ENCODE measurements around the gene YEATS2.
"Not testable (repeated sequence)": the region's sequence is repeated elsewhere in the genome, so short reads cannot be mapped to it uniquely, and the experiment has no call there.

Gene YEATS2

GRCh38 chr3:183777016-183777618 is 79.5 kb downstream of the YEATS2 start:
- Histone ChIP-seq H3K4me3 (ENCODE audit: low read depth, low read length) (no peak overlapping the region), H3K27ac (ENCODE audit: low read depth, low read length) (no peak overlapping the region), H3K4me1 (ENCODE audit: control insufficient read depth, insufficient read depth, low read length) (no peaks in the 10 kb centered on the region), H3K27me3 (ENCODE audit: control insufficient read depth, insufficient read depth, low read length) (no peaks in the 10 kb centered on the region), H3K9me3 (ENCODE audit: control insufficient read depth, insufficient read depth, low read depth, low read length) (0 out of 2 replicates have a peak, but pooled peaks cover 6% of the 10 kb centered on the region), H3K36me3 (ENCODE audit: control insufficient read depth, insufficient read depth, low read length) (peaks cover 91% of the 10 kb centered on the region), H3K9ac (ENCODE audit: low read length) (no peak overlapping the region)

DNA sequence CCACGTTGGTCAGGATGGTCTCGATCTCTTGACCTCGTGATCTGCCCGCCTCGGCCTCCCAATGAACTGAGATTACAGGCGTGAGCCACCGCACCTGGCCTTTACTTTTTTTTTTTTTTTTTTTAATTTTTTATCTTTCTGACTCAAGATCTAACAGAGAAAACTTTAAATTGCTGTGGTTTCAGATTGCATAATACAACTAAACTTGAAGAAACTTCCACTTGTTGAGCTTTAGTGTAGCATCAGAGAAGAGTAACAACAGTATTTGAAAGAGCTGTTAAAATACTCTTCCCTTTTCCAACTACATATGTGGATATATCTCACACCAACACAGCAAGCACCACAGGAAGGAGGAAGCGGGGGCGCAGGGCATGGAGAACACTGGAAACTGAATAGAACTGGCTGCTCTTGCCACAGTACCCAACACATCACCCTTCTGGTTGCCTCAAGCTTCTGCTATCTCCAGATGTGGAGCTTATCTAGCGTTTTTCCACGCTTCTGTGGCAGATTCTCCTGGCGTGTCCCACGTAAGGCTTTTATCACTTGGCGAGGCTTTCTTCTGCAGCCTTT is 82.4 kb downstream of the YEATS2 start:
- Histone ChIP-seq H3K4me3 (ENCODE audit: low read depth, low read length) (no peak overlapping the region), H3K36me3 (ENCODE audit: control insufficient read depth, insufficient read depth, low read length) (peaks cover 90% of the 10 kb centered on the region)

GRCh38 chr3:183781246-183781645 is 83.6 kb downstream of the YEATS2 start:
- H3K4me3 ChIP-seq (ENCODE audit: low read depth, low read length) = no peak overlapping the region
- H3K9me3 ChIP-seq (ENCODE audit: control insufficient read depth, insufficient read depth, low read depth, low read length) = no peaks in the 10 kb centered on the region
- H3K4me1 ChIP-seq (ENCODE audit: control insufficient read depth, insufficient read depth, low read length) = no peaks in the 10 kb centered on the region
- no peak overlapping the region for H3K27ac ChIP-seq (ENCODE audit: low read depth, low read length)
- H3K27me3 ChIP-seq (ENCODE audit: control insufficient read depth, insufficient read depth, low read length) = no peaks in the 10 kb centered on the region
- no peak overlapping the region for H3K9ac ChIP-seq (ENCODE audit: low read length)
- H3K36me3 ChIP-seq (ENCODE audit: control insufficient read depth, insufficient read depth, low read length) = peaks cover 87% of the 10 kb centered on the region

More for the DNA sequence above, 82.4 kb downstream of the YEATS2 start:
- Histone ChIP-seq H3K27me3 (ENCODE audit: control insufficient read depth, insufficient read depth, low read length) (no peaks in the 10 kb centered on the region), H3K4me1 (ENCODE audit: control insufficient read depth, insufficient read depth, low read length) (no peaks in the 10 kb centered on the region), H3K9me3 (ENCODE audit: control insufficient read depth, insufficient read depth, low read depth, low read length) (no peaks in the 10 kb centered on the region), H3K9ac (ENCODE audit: low read length) (no peak overlapping the region), H3K27ac (ENCODE audit: low read depth, low read length) (no peak overlapping the region)

DNA sequence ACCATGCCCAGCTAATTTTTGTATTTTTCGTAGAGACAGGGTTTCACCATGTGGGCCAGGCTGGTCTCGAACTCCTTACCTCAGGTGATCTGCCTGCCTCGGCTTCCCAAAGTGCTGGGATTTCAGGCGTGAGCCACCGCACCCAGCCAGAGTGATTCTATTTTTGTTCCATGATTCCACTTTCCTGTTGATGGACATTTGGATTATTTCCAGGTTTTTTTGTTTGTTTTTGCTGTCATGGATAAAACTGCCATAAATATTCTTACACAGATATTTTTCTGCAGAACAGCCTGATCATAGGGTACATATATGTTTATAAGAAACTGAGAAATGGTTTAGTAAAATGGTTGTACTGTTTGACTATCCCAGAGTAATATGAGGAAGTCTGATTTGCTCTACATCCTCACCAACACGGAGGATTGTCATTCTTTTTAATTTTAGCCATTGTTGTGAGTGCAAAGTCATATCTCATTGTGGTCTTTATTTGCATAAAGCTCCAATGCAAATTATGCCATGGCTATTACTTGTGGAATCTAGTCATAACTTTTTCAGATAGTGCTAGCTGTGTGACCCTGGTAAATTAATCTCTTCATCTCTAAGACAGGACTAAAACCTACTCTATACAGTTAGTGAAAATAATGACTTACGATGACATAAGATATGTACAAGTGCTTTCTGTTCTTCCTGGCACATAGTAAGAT is 85.1 kb downstream of the YEATS2 start:
- Histone ChIP-seq H3K27me3 (ENCODE audit: control insufficient read depth, insufficient read depth, low read length) (no peaks in the 10 kb centered on the region), H3K27ac (ENCODE audit: low read depth, low read length) (no peak overlapping the region), H3K4me3 (ENCODE audit: low read depth, low read length) (no peak overlapping the region), H3K9ac (ENCODE audit: low read length) (no peak overlapping the region), H3K36me3 (ENCODE audit: control insufficient read depth, insufficient read depth, low read length) (peaks cover 85% of the 10 kb centered on the region), H3K4me1 (ENCODE audit: control insufficient read depth, insufficient read depth, low read length) (no peaks in the 10 kb centered on the region), H3K9me3 (ENCODE audit: control insufficient read depth, insufficient read depth, low read depth, low read length) (no peaks in the 10 kb centered on the region)

GRCh38 chr3:183784503-183784902 is 86.9 kb downstream of the YEATS2 start:
- peaks cover 83% of the 10 kb centered on the region for H3K36me3 ChIP-seq (ENCODE audit: control insufficient read depth, insufficient read depth, low read length)
- not testable (repeated sequence) for H3K27ac ChIP-seq (ENCODE audit: low read depth, low read length); H3K9ac ChIP-seq (ENCODE audit: low read length); H3K4me3 ChIP-seq (ENCODE audit: low read depth, low read length); H3K4me1 ChIP-seq (ENCODE audit: control insufficient read depth, insufficient read depth, low read length); H3K27me3 ChIP-seq (ENCODE audit: control insufficient read depth, insufficient read depth, low read length); H3K9me3 ChIP-seq (ENCODE audit: control insufficient read depth, insufficient read depth, low read depth, low read length)

- Histone ChIP-seq H3K36me3 (ENCODE audit: control insufficient read depth, insufficient read depth, low read length) (peaks cover 85% of the 10 kb centered on the region), H3K9ac (ENCODE audit: low read length) (no peak overlapping the region), H3K4me1 (ENCODE audit: control insufficient read depth, insufficient read depth, low read length) (no peaks in the 10 kb centered on the region)
Observed at GRCh38 chr3:183789826-183790225, 92.2 kb downstream of the YEATS2 start.

GRCh38 chr3:183790700-183791099 is 93.1 kb downstream of the YEATS2 start:
- Histone ChIP-seq H3K27ac (ENCODE audit: low read depth, low read length) (no peak overlapping the region), H3K4me3 (ENCODE audit: low read depth, low read length) (no peak overlapping the region)

More at GRCh38 chr3:183789826-183790225, 92.2 kb downstream of the YEATS2 start:
- Histone ChIP-seq H3K27ac (ENCODE audit: low read depth, low read length) (no peak overlapping the region), H3K9me3 (ENCODE audit: control insufficient read depth, insufficient read depth, low read depth, low read length) (no peaks in the 10 kb centered on the region), H3K27me3 (ENCODE audit: control insufficient read depth, insufficient read depth, low read length) (no peaks in the 10 kb centered on the region), H3K4me3 (ENCODE audit: low read depth, low read length) (no peak overlapping the region)

GRCh38 chr3:183792976-183793375 is 95.4 kb downstream of the YEATS2 start:
- H3K9ac ChIP-seq (ENCODE audit: low read length) = no peak overlapping the region
- H3K4me3 ChIP-seq (ENCODE audit: low read depth, low read length) = no peak overlapping the region
- no peaks in the 10 kb centered on the region for H3K4me1 ChIP-seq (ENCODE audit: control insufficient read depth, insufficient read depth, low read length)
- H3K27me3 ChIP-seq (ENCODE audit: control insufficient read depth, insufficient read depth, low read length) = no peaks in the 10 kb centered on the region
- H3K9me3 ChIP-seq (ENCODE audit: control insufficient read depth, insufficient read depth, low read depth, low read length) = no peaks in the 10 kb centered on the region
- H3K36me3 ChIP-seq (ENCODE audit: control insufficient read depth, insufficient read depth, low read length) = peaks cover 76% of the 10 kb centered on the region
- no peak overlapping the region for H3K27ac ChIP-seq (ENCODE audit: low read depth, low read length)

More at GRCh38 chr3:183790700-183791099, 93.1 kb downstream of the YEATS2 start:
- Histone ChIP-seq H3K27me3 (ENCODE audit: control insufficient read depth, insufficient read depth, low read length) (no peaks in the 10 kb centered on the region), H3K9me3 (ENCODE audit: control insufficient read depth, insufficient read depth, low read depth, low read length) (no peaks in the 10 kb centered on the region), H3K36me3 (ENCODE audit: control insufficient read depth, insufficient read depth, low read length) (peaks cover 80% of the 10 kb centered on the region), H3K4me1 (ENCODE audit: control insufficient read depth, insufficient read depth, low read length) (no peaks in the 10 kb centered on the region), H3K9ac (ENCODE audit: low read length) (no peak overlapping the region)

DNA sequence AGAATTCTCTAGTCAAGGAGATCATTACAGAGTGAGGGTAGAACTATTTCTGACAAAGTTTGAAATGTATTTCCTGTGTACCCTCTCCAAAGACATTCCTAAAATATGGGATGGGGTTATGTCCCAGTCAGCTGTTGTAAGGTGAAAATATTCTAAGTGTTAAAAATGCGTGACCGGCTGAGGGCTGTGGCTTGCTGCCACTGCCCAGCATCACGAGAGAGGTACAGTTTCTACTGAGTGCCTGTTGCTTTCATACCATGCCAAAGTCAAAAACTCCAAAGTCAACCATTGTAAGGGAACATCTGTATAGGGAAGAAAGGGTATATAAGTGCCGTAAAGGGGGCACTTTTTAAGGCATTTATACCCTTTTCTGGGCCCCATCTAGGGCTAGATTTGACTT is 96.9 kb downstream of the YEATS2 start:
- H3K4me1 ChIP-seq (ENCODE audit: control insufficient read depth, insufficient read depth, low read length) = no peaks in the 10 kb centered on the region
- no peak overlapping the region for H3K4me3 ChIP-seq (ENCODE audit: low read depth, low read length)
- H3K27ac ChIP-seq (ENCODE audit: low read depth, low read length) = no peak overlapping the region
- H3K27me3 ChIP-seq (ENCODE audit: control insufficient read depth, insufficient read depth, low read length) = no peaks in the 10 kb centered on the region
- no peak overlapping the region for H3K9ac ChIP-seq (ENCODE audit: low read length)
- peaks cover 78% of the 10 kb centered on the region for H3K36me3 ChIP-seq (ENCODE audit: control insufficient read depth, insufficient read depth, low read length)
- no peaks in the 10 kb centered on the region for H3K9me3 ChIP-seq (ENCODE audit: control insufficient read depth, insufficient read depth, low read depth, low read length)

- Histone ChIP-seq H3K4me1 (ENCODE audit: control insufficient read depth, insufficient read depth, low read length) (no peaks in the 10 kb centered on the region), H3K36me3 (ENCODE audit: control insufficient read depth, insufficient read depth, low read length) (peaks cover 77% of the 10 kb centered on the region), H3K9ac (ENCODE audit: low read length) (no peak overlapping the region), H3K9me3 (ENCODE audit: control insufficient read depth, insufficient read depth, low read depth, low read length) (no peaks in the 10 kb centered on the region), H3K27me3 (ENCODE audit: control insufficient read depth, insufficient read depth, low read length) (no peaks in the 10 kb centered on the region), H3K4me3 (ENCODE audit: low read depth, low read length) (no peak overlapping the region), H3K27ac (ENCODE audit: low read depth, low read length) (no peak overlapping the region)
Observed at GRCh38 chr3:183796372-183796771, 98.8 kb downstream of the YEATS2 start.

- Histone ChIP-seq H3K27ac (ENCODE audit: low read depth, low read length) (no peak overlapping the region), H3K4me1 (ENCODE audit: control insufficient read depth, insufficient read depth, low read length) (no peaks in the 10 kb centered on the region), H3K9ac (ENCODE audit: low read length) (no peak overlapping the region), H3K27me3 (ENCODE audit: control insufficient read depth, insufficient read depth, low read length) (no peaks in the 10 kb centered on the region), H3K4me3 (ENCODE audit: low read depth, low read length) (no peak overlapping the region), H3K9me3 (ENCODE audit: control insufficient read depth, insufficient read depth, low read depth, low read length) (no peaks in the 10 kb centered on the region), H3K36me3 (ENCODE audit: control insufficient read depth, insufficient read depth, low read length) (peaks cover 78% of the 10 kb centered on the region)
Observed at GRCh38 chr3:183797996-183798395, 100.4 kb downstream of the YEATS2 start.

All from HUES6 (cell line).